ENCODE data around the gene ZSWIM3. TPM values are rescaled to one million over a fixed set of nuclear protein-coding genes. Genes with fewer than 3 reads are reported as not detected.

ZSWIM3 gene
- total and polyA plus RNA-seq, 2 of the 13 experiments (the other 11 are each of a cell fraction or from before 2014, with no cell fraction given), result 5.2 to 5.8 TPM

GRCh38 chr20:45909817-45910669, 52.6 kb downstream of the ZSWIM3 start (continued):
- 0 out of 2 replicates have a peak, but pooled peaks have one; percentile 38 for TF ChIP-seq ZHX2 (IDR thresholded peaks at IDR 0.05; ENCODE audit: low read depth)
- TF ChIP-seq ZHX2 (CRISPR knock-in tag; IDR thresholded peaks at IDR 0.05; ENCODE audit: borderline replicate concordance), result no peak
- no peak for TF ChIP-seq ZNF513 (CRISPR knock-in tag; conservative IDR thresholded peaks at IDR 0.05)
- peak; percentile 43; the same call in 1 of the 2 replicates for TF ChIP-seq HDAC1 (CRISPR knock-in tag; IDR thresholded peaks at IDR 0.05)
- TF ChIP-seq AGO1 (IDR thresholded peaks at IDR 0.05; ENCODE audit: low read depth, low read length, poor library complexity, severe bottlenecking), result no peak
- TF ChIP-seq ZNF644 (CRISPR knock-in tag; IDR thresholded peaks at IDR 0.05; ENCODE audit: low read depth), result 0 out of 2 replicates have a peak, but pooled peaks have one; percentile 31
- TF ChIP-seq CBFB (CRISPR knock-in tag; IDR thresholded peaks at IDR 0.05), result no peak
- TF ChIP-seq GFI1 (CRISPR knock-in tag; IDR thresholded peaks at IDR 0.05; ENCODE audit: borderline replicate concordance), result no peak
- peak; percentile 45; the same call in 1 of the 2 replicates for TF ChIP-seq ZNF766 (CRISPR knock-in tag; IDR thresholded peaks at IDR 0.05; ENCODE audit: borderline replicate concordance)
- no peak; the same call in 1 of the 2 replicates for TF ChIP-seq MEF2D (CRISPR knock-in tag; IDR thresholded peaks at IDR 0.05)
- TF ChIP-seq TFDP2 (CRISPR knock-in tag; IDR thresholded peaks at IDR 0.05), result 0 out of 2 replicates have a peak, but pooled peaks have one; percentile 36
- TF ChIP-seq ZNF224 (CRISPR knock-in tag; IDR thresholded peaks at IDR 0.05), result 0 out of 2 replicates have a peak, but pooled peaks have one; percentile 40
- TF ChIP-seq PAXIP1 (CRISPR knock-in tag; conservative IDR thresholded peaks at IDR 0.05), result peak; percentile 50
- TF ChIP-seq SAP130 (CRISPR knock-in tag; IDR thresholded peaks at IDR 0.05; ENCODE audit: low read depth), result peak; percentile 29
- 0 out of 2 replicates have a peak, but pooled peaks have one; percentile 32 for TF ChIP-seq KDM6A (CRISPR knock-in tag; IDR thresholded peaks at IDR 0.05; ENCODE audit: low read depth)
- peak; percentile 48; the same call in 1 of the 2 replicates for TF ChIP-seq ZNF792 (CRISPR knock-in tag; IDR thresholded peaks at IDR 0.05)

All from HepG2 (cell line).